Stimulated activated CD4-positive, alpha-beta T cell treated with anti-CD3 and anti-CD28 coated beads, Interleukin-4, amount 100 ng/mL, for 24 hours (primary cell): ENCODE data around the gene CDKN2D.

Source experiments
- DNase-seq: peaks from one replicate; pipeline ENCODE4 v3.0.0-alpha.2; 2020

The CDKN2D gene

DNA sequence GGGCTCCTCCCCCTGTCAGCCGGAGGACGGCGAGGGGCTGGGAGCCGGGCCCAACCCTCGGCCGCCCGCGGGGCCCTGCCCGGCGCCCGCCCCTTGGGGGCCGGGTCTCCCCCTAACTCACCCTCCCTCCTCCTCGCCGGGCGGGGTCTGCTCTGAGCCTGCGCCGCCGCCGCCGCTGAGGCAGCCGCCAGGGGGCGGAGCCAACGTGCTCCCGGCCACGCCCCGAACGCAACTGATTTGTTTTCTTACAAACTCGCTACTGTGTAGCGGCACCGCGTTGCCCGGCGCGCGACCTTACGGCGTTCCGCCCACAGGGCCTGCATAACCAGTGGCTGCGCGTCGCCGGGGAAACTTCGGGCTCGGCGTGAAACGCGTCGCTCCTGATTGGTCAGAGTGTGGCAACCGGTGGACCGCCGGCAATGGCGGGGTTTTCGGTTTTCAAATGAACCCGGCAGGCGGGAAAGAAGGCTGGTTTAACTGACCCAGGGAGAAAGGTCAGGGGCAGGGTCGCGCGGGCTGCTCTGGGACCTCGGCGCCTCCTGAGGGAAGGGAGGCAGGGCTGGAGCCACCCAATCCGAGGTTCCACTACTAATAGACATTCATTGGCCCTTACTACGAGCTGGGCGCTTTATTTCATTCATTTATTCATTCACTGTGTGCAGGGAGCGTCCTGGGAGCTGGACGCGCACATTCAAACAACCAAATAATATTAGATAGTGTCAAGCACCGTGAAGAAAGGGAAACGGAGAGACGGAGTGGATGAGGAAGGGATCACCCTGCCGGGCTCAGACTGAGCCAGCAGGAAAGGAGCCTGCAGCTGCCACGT, at the start of gene CDKN2D:
CDKN2D (minus strand) TSS at position 154 of the 826 bp plus-strand sequence. CDS start 326 bp downstream, outside the sequence.
- DNase-seq, result peak; percentile 99

DNA sequence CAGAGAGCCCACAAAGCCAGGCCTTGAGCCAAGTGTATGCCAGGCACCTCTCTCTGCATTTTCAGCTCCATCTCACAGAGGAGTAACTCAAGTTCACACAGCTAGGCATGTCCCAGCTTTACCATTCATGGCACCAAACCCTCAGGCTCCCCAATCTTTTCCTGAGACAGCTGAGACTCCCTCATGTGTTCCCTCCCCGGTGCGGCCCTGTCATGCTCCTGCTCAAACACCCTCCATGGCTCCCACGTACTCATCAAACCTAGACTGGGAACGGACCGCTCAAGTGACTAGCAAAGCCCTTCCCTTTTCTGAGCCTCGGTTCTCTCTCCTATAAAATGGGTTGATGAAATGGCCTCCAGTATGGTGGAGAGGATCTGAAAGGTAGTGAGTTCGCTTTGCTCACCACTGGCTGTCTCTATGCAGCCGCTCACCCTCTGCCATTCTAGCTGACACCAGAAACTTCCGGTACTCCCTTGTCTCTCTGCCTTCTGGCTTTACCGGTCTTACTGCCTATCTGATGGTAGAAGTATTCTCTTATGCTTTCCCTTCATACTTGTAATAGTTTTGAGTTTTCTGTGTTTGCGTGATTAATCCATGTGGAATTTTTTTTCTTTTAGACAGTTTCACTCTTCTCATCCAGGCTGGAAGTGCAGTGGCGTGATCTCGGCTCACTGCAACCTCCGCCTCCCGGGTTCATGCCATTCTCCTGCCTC, 48.8 kb upstream of the CDKN2D start:
- no peak for DNase-seq

DNA sequence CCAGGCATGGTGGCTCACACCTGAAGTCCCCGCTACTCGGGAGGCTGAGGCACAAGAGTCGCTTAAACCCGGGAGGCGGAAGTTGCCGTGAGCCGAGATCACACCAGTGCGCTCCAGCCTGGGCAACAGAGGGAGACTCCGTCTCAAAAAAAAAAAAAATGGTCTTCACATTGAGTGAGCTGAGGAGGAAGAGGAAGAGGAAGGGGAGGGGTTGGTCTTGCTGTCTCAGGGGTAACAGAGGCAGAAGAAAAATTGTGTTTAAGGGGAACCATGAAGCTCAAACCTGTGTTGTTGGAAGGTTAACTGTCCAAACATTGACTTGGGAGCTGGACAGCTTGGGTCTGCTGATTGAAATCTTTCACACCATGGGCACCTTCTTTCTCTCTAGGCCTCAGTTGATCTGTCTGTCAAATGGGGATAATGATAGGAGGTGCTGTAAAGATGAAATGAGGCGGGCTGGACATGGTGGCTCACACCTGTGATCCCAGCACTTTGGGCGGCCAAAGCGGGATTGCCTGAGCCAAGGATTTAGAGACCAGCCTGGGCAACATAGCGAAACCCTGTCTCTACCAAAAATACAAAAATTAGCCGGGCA, 46.7 kb upstream of the CDKN2D start:
- DNase-seq, result no peak

DNA sequence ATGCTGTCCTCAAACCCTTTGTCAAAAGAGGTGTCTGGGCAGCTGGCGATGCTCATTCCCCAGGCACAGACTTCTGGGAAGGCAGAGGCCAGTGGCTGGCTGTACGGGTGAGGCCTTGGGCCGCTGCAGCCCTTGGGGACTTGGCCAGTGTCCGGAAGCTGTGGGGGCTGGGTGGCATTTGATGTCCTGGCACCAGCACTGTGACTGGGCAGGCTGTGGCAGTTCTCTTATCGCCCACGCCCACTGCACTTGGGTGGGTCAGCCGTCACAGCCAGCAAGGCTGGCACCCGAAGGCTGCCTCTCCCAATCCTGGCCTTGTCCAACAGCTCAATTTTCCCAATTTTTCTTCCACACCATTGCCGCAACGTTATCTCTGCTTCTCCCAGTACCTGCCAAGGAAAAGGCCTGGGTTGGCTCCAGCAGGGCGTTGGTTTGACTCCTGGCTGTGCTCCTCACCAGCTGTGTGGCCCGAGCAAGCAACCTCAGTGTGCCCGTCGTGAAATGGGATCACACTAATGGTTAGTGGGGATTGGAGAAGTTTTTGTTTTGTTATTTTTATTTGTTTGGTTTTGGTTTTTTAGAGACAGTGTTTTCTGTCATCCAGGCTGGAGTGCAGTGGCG, 43.8 kb upstream of the CDKN2D start:
- no peak for DNase-seq

DNA sequence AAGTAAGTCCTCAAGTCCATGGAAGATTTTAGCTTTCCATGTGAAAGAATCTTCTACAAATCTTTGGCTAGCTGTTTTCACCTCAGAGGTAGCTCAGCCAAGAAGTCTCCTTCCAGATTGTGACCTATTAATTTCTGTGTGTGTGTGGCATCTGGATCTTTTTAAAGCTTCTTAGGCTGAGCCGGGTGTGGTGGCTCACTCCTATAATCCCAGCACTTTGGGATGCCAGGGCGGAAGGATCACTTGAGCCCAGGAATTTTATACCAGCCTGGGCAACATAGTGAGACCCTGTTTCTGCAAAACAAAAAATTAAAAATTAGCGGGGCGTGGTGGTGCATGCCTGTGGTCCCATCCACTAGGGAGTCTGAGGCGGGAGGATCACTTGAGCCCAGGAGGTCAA, 43.1 kb upstream of the CDKN2D start:
- DNase-seq, result no peak

DNA sequence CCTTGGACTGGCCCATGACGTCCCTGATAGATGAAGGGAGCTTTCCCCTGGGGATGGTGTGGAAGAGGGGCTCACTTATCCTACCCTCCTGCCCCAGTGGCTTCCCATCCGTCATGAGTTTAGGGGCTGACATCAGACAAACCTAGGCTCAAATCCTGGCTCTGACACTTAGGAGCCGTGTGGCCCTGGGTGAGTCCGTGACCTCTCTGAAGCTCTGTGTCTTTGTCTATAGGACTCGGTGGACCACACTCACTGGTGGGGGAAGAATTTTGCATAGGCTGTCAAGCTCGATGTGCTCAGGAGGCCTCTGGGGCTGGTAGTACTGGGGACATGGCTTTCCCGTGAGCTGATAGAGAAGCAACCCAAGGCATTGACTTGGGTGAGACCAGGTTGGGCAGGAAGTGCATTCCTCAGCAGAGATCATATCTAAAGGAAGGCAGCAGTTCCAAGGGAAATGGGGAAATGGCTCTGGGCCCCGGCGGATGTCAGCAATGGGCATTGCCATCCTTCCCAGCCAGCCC, 35.7 kb upstream of the CDKN2D start:
- DNase-seq, result no peak

DNA sequence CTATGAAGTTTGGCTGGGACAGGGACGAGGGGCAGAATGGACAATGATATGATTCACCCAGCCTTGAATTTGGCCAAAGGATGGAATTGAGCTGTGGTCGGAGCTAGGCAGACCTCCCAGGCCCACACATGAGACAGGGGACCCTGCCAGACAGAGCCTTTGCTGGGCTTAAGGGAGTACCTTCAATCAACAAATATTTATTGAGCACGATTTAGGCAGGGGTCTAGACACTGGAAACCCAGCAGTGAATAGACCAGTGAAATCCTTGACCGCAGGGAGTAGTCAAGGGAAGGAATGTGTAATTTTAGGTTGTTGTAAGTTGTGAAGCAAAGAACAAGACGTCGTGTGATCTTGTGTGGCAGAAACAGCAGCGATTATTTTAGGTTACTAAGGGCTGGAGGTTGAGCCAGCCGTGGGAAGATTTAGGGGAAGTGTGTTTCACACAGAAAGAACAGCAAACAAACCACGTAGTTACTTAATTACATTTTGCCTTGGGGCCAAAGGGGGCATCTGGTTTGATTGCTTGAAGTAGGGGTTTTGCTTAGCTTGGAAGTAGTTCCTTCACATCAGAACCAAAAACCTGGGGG, 35.2 kb upstream of the CDKN2D start:
- DNase-seq, result peak; percentile 32

DNA sequence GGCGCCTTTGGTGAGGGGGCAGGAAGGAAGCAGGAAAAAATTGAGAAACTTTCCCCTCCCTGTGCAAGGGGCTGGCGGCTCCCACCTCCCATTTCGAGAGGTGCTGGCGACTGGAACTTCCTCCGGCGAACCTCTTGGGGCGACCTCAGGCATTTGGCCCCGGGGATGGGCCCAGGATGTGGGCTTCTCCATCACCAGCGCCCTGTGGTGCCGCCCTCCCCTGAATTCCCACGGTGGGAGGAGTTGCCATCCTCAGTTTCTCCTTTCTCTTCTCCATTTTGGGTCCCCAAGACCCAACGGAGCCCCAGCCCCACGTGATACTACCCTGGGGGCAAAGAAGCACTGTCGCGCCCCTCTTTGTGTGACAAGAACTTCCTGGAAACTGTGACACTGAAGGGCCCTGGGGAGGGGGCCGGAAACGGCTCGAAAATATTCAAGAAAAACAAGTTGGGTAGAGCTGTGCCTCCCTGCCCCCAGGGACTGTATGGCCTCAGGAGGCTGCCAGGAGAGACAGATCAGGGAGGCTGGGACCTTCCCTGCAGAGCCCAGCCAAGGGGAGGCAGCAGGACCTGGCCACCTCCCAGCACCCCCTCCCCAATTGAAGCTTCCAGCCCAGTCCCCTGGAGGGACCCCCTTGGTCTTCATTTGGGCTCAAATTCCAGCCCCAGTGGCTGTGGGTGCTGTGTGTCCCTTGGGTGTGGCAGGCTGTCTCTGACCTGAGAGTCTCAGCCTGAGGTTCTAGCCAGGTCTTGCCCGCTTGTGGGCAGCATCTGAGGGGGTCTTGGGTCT, 34.5 kb upstream of the CDKN2D start:
- peak; percentile 77 for DNase-seq

DNA sequence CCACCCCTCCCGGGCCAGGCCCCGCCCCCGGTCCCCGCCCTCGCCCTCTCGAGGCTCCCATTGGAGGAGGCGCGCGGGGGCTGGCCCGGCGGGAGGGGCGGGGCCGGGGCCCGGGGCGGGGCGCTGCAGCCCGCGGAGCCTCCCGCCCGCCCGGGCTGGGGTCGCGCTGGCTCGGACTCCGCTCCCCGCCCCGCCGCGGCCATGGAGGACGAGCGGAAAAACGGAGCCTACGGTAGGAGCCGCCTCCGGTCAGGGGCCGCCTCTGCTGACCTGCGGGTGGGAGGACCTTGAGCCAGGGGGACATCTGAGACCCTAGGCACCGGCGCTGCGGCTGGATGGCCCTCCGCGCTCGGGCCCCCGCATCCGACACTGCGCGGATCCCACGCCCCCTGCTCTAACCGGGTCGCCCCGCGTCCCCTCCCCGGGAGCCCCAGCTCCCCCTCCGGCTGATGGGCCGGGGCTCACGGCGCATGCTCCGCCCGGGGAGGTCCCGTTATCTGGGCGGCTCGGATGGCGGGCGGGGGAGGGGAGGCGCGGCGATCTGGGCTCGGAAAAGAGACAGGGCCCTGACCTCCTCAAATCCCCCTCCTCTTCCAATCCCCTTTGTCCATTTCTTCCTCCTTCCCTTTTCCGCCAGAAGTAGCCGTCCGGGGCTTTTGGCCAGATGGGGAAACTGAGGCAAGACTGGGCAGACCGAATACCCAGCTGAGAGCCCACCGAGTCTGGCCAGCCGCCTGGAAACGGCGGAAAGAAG, 33.7 kb upstream of the CDKN2D start:
- peak; percentile 85 for DNase-seq

DNA sequence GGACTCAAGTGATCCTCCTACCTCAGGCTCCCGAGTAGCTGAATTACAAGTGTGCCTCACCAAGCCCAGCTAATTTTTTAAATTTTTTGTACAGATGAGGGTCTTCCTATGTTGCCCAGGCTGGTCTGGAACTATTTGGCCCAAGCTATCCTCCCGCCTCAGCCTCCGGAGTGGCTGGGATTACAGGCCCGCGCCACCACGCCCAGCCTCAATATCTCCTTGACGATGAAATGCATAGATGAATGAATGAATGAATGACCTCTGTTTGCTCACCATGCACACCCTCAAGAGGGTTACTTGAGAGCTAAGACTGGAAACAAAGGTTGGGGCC, 33.2 kb upstream of the CDKN2D start:
- DNase-seq, result no peak

DNA sequence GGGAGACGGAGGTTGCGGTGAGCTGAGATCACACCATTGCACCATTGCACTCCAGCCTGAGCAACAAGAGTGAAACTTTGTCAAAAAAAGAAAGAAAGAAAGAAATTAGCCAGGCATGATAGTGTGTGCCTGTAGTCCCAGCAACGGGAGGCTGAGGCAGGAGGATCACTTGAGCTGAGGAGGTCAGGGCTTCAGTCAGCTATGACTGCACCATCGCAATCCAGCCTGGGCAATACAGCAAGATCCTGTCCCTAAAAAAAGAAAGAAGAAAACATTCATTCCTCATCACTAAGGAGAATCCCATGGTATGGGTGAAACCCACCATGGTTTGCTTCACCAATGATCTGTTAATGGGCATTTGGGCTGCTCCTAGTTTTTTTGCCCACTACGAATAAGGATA, 31.4 kb upstream of the CDKN2D start:
- no peak for DNase-seq

DNA sequence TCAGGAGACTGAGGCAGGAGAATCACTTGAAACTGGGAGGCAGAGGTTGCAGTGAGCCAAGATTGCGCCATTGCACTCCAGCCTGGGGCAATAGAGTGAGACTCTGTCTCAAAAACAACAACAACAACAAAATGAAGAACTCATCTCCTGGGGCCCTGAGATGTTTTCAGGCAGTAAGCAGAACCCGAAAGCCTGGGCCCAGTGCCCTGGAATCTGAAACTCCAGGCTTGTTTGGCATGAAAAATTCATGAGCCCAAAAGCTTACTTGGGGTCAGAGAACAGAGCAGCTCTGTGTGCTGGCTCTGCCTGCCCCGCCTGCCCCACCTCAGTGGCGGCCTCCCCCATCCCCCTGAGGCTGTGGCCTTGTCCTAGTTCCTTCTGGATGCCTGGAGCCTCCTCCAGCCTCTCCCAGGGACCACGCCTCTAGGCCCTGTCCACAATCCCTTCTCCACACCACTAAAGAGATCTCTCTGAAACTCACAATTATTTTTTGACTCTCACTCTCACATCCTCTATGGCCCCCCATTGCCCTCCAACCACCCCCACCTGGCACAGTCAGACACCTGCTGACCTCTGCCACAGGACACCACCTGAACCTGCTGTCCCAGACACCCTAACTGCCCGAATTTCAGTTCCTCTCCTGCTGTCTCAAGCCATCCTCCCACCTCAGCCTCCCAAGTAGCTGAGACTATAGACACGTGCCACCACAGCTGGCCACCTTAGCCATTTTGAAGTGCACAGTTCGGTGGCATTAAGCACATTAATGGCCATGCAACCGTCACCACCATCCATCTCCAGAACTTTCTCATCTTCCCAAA, 25.2 kb upstream of the CDKN2D start:
- no peak for DNase-seq

DNA sequence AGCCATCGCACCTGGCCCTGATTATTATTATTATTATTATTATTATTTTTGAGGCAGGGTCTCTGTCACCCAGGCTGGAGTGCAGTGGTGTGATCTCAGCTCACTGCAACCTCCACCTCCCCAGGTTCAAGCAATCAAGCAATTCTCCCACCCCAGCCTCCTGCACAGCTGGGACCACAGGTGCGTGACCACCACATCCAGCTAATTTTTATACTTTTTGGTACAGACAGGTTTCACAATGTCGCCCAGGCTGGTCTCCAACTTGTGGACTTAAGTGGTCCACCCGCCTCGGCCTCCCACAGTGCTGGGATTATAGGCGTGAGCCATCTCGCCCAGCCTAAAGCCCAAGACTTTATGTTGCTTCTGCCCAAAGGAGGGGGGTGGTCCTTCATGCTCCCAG, 24.4 kb upstream of the CDKN2D start:
- no peak for DNase-seq

DNA sequence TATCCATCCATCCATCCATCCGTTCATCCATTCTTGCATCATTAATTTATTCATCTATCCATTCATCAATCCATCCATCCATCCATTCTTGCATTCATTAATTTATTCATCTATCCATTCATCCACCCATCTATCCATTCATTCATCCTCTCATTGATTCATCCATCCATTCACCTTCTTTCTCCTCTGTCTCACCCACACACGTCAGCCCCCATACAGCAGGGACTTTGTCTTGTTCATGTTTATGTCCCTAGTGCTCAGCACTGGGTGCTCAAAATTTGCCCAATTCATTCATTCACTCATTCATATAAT, 19.0 kb upstream of the CDKN2D start:
- DNase-seq, result no peak

DNA sequence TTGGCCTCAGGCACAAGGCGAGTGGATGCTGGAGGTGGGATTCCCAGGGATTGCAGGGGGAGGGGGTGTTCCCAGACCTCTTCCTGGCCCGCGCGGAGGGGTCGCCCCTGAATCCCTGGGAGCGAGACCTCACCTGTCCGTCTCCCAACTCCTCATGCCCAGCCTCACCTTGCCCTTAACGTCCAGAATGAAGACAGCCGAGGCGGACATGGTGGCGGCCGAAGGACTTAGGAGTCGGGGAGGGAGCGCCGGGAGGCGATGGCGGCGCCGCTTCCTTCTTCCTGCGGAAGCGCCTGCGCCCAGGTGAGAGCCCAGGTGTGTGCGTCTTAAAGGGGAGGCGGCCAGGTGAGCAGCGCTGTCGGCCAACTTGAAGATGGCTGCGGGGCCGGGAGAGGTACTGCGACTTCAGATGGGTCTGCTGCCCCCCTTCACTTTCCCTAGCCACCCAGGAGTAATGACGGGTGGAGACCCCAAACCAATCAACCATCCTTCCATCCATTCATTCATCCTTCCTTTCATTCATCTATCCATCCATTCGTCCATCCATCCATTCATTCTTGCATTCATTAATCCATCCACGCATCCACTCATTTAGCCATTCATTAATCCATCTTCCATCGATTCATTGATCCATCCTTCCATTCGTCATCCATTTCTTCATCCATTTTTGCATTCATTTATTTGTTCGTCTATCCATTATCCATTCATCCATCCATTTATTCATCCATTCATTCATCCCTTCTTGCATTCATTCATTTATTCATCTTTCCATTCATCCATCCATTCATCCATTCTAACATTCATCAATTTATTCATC, 18.5 kb upstream of the CDKN2D start, which contains the start of gene AP1M2:
AP1M2 (minus strand) TSS at position 291 of the 817 bp plus-strand sequence; CDS start at position 210, 81 bp downstream.
- DNase-seq, result no peak

DNA sequence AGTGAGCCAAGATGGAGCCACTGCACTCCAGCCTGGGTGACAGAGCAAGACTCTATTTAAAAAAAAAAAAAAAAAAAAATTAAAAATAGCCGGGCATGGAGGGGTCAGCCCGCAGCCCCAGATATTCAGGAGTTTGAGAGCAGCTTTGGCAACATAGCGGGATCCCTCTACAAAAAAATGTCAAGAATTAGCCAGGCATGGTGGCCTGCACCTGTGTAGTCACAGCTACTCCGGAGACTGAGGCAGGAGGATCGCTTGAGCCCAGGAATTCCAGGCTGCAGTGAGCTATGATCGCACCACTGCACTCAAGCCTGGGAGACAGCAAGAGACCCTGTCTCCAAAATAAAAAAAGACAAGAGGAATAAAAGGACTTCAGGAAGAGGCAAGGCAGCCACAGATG, 17.6 kb upstream of the CDKN2D start:
- DNase-seq, result no peak

DNA sequence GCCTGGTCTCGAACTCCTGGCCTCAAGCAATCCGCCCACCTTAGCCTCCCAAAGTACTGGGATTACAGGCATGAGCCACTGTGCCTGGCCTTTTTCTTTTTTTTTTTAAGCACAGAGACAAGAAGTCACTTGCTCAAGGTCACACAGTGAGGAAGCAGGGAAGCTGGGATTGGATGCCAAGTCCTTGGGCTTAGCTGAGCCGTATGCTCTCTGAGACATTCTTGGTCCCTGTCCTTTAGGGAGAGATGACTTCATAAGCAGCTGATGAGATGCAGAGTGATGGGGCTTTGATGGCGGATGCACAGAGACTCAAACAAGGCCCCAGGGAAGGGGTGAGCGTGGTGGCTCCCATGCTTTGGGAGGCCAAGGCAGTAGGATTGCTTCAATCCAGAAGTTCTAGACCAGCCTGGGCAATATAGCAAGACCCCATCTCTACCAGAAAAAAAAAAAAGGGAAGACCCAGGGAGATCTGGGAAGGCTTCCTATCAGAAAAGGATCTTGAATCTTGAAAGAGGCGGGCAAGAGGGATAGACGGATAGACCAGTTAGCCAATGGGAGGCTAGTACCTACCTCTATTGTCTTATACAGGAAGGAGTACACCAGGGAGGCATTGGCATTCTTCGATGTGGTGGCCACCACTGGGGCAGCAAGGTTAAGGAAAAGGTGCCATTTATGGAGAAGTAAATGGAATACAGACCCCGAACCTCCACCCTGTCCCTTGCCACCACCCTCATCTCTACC, 14.4 kb upstream of the CDKN2D start:
- DNase-seq, result no peak

DNA sequence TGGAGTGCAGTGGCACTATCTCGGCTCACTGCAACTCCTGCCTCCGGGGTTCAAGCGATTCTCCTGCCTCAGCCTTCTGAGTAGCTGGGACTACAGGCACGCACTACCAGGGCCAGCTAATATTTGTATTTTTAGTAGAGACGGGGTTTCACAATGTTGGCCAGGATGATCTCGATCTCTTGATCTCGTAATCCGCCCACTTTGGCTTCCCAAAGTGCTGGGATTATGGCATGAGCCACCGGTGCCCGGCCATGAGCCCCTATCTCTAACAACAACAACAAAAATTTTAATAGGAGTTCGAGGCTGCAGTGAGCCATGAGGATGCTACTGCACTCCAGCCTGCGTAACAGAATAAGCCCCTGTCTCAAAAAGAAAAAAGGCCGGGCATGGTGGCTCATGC, 13.3 kb upstream of the CDKN2D start:
- DNase-seq, result no peak
